ENCODE results near the gene SIK2. TPM values are rescaled to one million over a fixed set of nuclear protein-coding genes. Genes with fewer than 3 reads are reported as not detected.
"Not testable (repeated sequence)": the region's sequence is repeated elsewhere in the genome, so short reads cannot be mapped to it uniquely, and the experiment has no call there.

The SIK2 gene
- polyA plus RNA-seq, 4 donors: 18.7 to 24.0 (median 21.3) TPM

DNA sequence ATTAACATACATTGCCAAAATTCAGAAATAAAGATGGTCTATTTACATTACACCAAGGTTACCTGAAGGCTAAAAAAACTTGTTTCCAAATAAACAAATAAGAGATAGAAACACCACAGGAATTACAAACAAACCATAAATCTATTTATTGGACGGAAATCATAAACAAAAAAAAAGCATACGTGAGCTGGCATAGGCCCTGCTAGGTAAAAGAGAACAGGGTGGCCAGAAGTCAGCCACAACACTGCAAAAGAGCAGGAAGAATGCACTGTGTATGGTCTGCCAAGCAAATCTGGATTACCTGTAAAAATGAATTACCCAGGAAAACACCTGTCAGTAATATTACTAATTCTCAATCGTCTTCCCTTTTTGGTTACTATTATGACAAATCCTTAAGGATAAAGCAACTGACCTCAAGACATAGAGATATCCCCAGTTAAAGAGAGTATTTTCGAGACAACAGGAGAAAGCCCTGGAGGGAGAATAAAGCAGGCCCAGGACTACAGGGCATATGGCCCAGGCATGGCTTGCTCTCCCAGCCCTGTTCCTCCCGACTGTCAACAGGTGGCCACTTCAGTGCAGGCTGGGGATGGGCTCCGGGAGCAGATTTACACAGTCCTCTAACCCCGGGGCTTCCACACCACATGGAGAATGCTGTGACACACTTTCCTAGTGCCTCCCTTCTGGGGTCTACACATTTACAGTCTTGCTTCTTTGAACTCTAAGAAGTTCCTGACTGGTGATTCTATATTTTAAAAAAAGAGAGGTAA, 146.0 kb downstream of the SIK2 start:
- DNase-seq (ENCODE audit: low read depth in 4 of 4, low spot score in 2 of 4): no peak

DNA sequence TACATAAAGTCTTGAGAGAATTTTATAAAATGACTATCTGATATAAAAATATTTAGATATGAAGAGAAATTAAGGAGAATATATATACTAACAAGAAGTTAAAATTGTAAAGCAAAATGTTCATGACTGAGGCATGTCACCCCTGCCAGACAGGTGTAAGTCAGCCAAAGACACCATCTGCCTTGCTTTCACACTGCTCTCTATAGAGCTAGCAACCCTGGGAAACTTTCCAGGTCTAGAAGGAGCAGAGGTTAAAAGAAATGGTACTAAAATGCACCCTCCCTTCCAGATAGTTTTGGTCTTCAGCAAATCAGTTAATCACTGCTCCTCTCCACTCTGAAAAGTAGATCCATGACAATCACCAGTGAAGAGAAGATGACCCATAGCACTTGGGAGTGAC, 147.4 kb downstream of the SIK2 start:
- DNase-seq (ENCODE audit: low read depth in 4 of 4, low spot score in 2 of 4): no peak

DNA sequence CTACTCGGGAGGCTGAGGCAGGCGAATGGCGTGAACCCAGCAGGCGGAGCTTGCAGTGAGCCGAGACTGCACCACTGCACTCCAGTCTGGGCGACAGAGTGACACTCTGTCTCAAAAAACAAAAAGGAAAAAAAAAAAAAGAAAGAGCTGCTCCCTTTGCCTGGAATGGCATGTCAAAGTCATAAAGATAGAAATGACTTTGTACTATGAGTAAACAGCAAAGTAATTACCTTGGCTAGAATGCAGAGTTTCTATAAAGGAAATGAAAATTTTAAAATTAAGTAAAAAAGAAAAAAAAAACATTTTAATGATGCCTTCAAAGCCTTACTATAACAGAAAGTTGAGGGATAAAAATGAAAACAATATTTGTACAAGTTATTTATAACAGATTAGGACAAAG, 153.8 kb downstream of the SIK2 start:
- no peak for DNase-seq (ENCODE audit: low read depth in 4 of 4, low spot score in 2 of 4)

DNA sequence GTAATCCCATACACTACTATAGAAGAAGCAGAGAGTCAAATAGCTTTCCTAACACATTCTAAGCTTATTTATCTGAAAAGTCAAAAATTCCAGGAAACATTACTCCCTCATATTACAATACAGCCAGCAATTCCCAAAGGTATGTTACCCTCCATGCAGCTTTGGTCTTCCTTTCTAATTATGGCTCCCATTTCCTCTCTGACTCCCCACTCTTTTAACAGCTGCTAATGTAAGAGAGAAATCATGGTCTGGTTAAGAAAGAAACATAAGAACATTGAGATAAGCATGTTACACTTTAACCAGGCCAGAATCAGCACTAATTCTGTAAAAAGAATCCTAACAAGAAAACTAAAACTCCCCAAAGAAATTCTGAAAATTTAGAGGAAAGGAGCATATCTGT, 157.1 kb downstream of the SIK2 start:
- no peak for DNase-seq (ENCODE audit: low read depth in 4 of 4, low spot score in 2 of 4)

DNA sequence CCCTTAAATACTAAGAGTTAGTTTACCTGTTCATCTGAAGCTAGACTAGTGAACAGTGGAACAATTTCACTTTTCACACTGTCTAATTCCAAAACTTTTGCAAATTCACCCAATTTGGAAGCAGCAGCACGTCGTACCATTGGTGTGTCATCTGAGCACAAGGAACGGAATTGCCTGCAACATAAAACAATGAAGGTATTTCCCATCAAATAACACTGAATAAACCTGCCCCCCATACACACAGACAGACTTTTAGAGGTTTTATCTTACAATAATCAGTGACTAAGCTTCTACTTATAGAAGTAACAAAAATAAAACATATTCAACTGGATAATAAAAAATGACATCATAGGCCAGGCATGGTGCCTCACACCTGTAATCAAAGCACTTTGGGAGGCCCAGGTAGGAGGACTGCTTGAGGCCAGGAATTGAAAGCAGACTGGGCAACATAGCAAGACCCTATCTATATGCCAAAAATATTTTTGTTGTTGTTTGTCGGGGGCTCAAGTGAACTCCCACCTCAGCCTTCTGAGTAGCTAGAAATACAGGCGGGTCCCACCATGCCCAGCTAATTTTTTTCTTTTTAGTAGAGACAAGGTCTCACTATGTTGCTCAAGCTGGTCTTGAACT, 157.6 kb downstream of the SIK2 start:
- DNase-seq (ENCODE audit: low read depth in 4 of 4, low spot score in 2 of 4): no peak

DNA sequence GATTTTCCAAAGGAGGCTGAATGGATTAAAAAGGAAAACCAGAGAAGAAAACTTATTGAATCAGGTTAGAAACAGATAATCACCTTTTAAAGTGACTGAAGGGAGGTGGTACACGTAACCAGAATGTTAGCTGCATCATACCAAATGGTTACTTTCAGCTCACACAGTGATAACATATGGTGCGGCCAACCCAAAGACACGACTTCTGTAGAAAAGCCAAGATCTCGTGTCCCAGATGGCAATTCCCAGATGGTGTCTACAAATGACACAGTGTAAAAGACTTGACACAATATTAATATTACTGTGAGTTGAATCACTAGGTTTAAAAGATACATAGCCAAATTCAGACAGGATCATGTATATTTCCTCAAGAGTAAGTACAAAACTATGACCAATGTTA, 158.8 kb downstream of the SIK2 start:
- no peak for DNase-seq (ENCODE audit: low read depth in 4 of 4, low spot score in 2 of 4)

DNA sequence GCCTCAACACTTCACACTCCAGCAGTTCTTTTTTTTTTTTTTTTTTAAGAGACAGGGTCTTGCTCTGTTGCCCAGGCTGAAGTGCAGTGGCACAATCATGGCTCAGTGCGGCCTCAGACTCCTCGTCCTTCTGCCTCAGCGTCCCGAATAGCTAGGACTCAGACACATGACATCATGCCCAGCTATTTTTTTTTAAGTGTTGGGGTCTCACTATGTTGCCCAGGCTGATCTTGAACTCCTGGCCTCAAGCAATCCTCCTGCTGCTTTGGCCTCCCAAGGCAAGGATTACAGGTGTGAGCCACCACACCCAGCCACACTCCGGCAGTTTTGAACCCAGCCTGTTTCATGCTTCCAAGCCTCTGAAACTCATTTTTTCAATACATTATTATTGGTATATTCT, 160.3 kb downstream of the SIK2 start:
- no peak for DNase-seq (ENCODE audit: low read depth in 4 of 4, low spot score in 2 of 4)

DNA sequence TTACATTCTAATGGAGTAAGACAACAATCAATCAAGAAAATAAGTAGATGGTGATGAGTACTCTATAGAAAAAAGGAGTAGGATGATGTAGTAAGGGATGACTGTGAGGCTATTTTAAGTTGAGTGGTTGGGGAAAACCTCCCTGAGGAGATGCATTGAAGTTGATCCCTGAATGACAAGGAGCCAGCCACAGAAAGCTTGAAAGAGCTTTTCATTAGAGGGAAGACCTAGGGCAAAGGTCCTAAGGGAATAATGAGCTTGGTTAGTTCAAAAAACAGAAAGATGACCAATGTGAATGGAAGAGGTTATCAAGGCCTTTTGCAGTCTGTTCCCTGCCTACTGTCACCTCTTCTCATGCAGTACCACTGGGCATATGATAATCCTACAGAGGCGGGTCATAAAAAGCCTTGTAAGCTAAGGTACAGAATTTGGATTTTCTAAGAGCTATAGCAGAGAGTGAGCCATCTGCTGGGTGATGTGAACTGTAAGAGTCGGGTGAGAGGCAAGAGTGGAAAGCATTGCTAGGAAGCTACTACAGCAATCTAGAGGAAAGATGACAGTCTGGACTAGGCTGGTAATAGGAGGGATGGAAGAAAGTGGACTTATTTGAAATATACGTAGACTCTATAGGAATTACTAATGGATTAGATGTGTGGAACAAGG, 160.9 kb downstream of the SIK2 start:
- DNase-seq (ENCODE audit: low read depth in 4 of 4, low spot score in 2 of 4): no peak

DNA sequence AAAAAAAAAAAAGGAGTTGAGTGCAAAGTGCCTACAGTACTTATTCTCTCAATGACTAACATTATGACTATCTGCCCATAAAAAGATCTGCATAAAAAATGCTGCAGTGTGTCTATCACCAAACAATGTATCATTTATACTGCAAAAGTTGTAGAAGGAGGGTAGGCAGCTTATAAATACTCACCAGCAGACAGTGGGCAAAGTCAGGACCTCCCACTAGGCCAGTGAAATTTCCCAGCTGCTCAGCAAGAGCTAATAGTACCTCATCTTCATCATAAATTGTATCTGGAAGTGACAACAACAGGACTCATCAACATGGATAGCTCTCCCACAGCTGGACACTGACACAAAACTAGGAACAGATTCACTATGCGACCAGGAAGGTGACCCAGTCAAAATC, 162.4 kb downstream of the SIK2 start:
- no peak for DNase-seq (ENCODE audit: low read depth in 4 of 4, low spot score in 2 of 4)

DNA sequence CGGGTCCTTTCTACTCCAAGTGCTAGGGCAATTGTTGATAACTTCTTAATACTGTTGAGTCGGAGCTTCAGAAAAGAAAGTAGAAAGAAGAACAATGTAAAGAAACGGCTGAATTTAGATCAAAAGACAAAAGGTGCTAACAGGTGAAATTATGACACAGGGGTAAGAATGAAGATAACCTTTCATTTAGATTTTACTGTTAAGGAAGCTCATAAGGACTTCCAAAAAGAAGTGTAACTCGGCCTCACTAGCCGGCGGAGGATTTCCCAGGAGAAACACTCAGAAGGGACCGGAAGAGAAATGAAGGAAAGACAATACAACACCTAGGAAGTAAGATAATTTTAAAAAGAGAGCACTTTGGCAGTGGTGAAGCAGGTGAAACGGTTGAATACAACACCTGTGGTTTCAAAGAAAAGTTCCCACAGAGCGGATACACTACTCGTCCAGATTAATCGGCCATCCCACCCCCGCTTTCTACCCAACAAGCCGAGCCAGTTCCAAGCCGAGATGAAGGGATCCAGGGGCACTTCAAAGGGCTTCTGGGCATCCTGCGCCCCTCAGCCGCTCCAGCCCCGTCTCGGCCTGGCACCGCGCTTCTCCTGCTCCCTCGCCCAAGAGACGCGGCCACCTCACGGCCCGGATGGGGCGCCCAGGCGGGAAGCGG, 163.2 kb downstream of the SIK2 start:
- DNase-seq (ENCODE audit: low read depth in 4 of 4, low spot score in 2 of 4): no peak

DNA sequence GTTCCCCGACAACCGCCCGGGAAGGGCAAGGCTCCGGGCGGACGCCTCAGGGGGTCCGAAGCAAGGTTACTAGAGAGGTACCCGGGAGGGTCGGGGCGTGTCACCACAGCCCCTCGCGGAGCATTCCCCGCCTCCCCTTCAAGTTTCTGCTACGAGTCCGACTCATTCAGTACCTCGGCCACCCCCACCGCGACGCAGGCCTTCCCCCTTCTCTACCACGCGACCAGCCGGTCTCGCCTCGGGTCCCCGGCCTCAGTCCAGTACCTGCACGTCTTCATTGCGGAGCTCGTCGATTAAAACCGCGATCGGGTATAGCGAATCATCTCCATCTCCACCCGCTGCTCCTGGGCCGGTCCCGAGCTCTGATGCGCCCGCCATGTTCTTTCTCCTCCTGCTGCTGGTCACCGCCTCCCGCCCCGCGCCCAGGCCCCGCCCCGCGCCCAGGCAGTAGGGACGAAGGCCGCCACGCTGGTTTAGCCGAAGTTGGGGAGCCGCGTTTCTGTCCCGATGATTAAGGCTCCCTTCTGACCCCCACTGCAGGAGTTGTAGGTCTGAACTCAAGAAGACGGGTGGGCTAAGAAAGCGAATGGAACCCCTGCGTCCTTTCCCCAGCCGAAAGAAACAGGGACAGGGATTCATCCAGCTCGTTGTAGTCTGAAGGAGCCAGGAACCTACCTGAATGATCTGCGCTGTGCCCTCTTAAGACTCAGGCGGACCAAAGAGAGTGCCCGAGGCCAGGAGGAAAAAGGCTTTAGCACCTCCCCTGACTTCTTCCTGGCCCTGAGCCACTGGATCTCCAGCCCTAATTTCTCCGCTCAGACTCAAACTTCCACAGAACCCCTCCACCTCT, 164.0 kb downstream of the SIK2 start, which contains the start of gene PPP2R1B:
Gene PPP2R1B (minus strand): TSS at position 406 of the 850 bp plus-strand sequence. CDS start 28 bp downstream, at position 378.
- DNase-seq (ENCODE audit: low read depth in 4 of 4, low spot score in 2 of 4): peak in 3 of 4 donors; percentile 72 to 94 (median 77)

DNA sequence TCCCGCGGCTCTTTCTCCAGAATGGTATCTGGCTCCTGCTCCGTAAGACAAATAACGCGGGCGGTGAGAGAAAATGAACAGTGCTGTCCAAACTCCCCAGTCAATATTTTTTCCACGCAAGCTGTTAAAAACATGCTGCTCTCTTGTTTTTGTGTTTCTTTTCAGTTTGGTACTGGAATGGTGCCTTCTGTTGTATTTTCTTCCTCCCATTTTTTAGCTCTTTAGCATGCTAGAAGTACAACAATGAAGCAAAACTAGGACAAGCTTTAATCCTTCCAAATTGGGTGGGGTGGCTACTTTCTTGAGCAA, 164.5 kb downstream of the SIK2 start:
- no peak for DNase-seq (ENCODE audit: low read depth in 4 of 4, low spot score in 2 of 4)

DNA sequence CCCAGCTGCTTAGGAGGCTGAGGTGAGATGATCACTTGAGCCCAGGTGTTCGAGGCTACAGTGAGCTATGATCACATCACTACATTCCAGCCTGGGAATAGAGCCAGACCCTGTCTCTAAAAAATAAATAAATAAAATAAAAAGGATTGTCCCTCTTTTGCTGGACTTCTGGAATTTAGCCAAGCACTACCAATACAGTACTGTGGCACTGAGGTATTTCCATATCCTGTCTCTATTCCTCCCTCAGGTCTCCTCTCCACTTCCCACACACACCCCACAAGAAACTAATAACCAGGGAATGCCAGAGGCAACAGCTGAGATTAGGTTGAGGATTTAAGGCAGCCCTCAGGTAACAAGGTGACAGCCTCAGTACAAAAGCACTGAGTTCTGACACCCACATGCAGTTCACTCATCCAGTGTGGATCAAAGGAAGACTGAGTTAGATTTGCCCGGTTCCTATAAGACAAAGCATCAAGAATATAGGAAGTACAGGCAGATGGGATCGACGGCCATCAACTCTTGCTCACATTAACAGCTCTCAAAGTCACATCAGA, 168.4 kb downstream of the SIK2 start:
- no peak for DNase-seq (ENCODE audit: low read depth in 4 of 4, low spot score in 2 of 4)

DNA sequence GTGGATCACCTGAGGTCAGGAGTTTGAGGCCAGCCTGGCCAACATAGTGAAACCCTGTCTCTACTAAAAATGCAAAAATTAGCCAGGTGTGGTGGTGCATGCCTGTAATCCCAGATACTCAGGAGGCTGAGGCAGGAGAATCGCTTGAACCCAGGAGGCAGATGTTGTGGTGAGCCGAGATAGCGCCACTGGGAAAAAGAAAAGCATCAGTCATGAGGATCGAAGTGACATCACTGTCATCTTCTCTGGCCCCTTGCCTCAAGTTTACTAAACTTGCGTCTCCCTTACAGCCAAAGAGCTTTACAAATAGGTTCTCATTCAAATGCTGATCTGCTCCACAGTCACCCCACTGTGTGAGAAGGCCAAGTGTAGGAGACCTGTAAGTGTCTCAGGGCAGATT, 169.0 kb downstream of the SIK2 start:
- not testable (repeated sequence) for DNase-seq (ENCODE audit: low read depth in 4 of 4, low spot score in 2 of 4)

DNA sequence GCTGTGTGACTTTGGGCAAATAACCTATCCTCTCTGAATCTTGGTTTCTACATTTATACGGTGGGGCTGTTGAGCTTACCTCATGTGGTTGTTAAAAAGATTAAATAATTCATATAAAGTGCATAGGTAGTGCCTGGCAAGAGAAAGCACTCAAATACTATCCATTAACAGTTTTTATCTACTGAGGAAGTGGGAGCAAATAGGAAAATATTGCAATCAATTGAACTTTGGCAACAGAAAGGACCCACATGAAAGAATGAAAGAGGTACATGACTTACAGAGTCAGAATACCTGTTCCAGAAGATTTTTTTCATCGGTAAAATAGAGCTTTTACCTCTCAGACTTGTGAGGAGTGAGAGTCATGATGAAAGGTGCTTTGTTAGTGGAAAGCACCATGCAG, 170.3 kb downstream of the SIK2 start:
- DNase-seq (ENCODE audit: low read depth in 4 of 4, low spot score in 2 of 4): no peak

DNA sequence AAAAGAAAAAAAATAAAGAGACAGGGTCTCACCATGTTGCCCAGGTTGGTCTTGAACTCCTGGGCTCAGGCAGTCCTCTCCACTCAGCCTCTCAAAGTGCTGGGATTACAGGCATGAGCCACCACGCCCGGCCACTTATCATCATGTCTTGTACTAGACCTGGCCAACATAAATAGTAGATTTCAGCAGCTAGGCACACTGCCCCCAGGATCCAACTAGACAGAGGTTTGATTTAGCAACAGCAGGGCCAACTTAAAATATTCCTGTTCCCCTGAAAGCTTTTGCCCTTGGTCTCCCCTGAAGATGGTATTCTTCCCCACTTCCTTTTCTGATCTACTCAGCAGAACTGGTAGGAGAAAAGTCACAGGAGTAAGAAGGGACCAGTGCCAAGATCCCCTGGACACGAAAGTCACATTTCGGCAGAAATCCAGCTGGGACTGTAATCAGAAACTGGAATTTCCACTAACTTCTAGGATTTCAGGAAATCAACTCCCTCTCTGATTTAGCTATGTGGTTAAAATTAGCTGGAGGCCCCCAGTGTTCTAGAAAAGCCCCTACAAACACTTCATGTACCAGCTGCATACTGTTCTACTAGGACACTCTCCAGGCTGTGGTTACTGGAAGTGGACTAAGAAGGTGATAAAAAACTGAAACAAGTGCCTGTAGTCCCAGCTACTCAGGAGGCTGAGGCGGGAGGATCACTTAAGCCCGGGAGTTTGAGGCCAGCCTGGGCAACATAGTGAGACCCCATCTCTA, 172.9 kb downstream of the SIK2 start:
- DNase-seq (ENCODE audit: low read depth in 4 of 4, low spot score in 2 of 4): no peak

DNA sequence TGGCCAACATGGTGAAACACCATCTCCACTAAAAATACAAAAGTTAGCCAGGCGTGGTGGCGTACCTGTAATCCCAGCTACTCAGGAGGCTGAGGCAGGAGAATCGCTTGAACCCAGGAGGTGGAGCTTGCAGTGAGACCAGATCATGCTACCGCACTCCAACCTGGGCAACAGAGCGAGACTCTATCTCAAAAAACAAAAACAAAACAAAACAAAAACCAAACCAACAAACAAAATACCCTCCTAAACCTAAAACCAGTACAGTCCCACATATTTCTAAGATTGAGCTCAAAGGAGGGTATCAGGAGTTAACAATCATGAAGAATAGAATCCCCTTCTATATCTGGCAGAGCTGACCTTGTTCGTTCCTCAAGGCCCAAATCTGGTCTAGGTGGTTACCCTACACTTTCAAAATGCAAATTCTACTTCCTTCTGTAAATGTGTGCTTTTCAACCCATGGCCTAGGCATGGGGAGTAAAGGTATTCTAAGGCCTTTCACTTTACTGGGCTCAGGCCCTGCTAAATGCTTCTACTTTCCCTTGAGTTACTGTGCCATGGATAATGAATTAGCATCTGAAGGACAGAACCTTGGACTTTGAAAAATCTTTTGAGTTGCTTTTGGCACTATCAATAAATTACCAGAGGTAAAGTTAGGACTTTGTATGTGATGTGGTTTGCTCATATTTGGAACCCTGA, 174.3 kb downstream of the SIK2 start:
- DNase-seq (ENCODE audit: low read depth in 4 of 4, low spot score in 2 of 4): no peak

DNA sequence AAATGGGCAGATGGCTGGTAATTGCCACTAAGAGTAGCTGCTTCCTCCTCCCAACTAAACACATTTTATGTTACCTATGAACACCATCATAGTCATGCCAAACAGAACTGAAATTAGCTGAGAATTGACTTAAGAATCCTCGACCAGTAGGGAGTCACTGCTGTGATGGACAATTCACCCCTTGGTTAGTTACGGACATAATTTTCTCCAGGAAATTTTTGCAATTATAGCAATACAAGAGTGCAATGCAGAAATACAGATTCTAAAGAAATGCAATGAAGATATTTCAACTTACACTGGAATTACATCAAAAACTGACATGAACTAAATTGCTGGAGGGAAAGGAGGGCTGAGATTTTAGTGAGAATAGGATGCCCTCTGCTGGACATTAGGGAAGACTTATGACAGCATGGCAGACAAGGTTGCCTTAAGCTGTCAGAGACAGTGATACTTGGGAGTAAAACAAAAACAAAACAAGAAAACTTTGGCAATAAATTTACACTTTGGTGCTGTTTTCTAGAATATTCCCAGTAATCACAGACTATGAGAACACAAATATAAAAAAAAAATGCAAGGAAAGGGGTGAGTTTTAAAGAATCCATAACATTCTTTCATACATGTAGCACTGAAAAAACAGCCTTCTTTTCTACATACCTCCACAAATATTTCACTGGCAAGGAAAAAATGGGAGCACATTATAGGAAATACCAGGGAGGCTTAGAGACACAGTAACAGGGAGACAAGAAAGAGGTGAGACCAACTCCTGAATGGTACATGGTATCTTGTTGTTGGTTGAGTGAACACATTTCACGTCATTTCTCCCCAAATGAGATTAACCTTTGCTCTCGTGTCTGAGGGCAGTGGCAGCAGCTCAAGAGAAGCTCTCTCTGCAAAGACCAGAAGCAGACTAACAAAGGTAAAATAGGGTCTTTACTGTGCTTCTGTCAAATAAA, 175.1 kb downstream of the SIK2 start:
- no peak for DNase-seq (ENCODE audit: low read depth in 4 of 4, low spot score in 2 of 4)

Data from left renal cortex interstitium (tissue), 4 donors.